Natural killer cell (primary cell): Measurements from ENCODE around the gene UBP1. TPM values are rescaled to one million over a fixed set of nuclear protein-coding genes. Genes with fewer than 3 reads are reported as not detected.

ENCODE experiments used
- ATAC-seq, 3 donors: fragments of 150-1000 bp in 2 of 3; fragments of 200-7000 bp in 1 of 3; cut with Tn5 transposase; 1 replicate in 1 of 3; 2 replicates in 2 of 3; pipeline ENCODE4 v1.10.0; 2021; ENCODE audit warnings: mild to moderate bottlenecking in 2 of 3, moderate library complexity in 2 of 3
- DNase-seq, 2 donors: peaks; one replicate each; pipeline versions ENCODE4 v3.0.0 to v3.0.0-alpha.2; 2013 to 2021; ENCODE audit warnings: mixed read lengths in 1 of 2
- H3K27ac ChIP-seq: one replicate; pipeline ENCODE4 v1.5.1; 2013; ENCODE audit warnings: mild to moderate bottlenecking, low read length
- H3K27me3 ChIP-seq: one replicate; pipeline ENCODE4 v1.6.1; 2013; ENCODE audit warnings: low read length; ENCODE audit not compliant: control insufficient read depth, insufficient read depth
- H3K36me3 ChIP-seq: one replicate; pipeline ENCODE4 v1.6.1; 2013; ENCODE audit warnings: low read length; ENCODE audit not compliant: control insufficient read depth, insufficient read depth
- H3K4me1 ChIP-seq: one replicate; pipeline ENCODE4 v1.6.1; 2013; ENCODE audit warnings: low read length; ENCODE audit not compliant: control insufficient read depth, insufficient read depth
- H3K4me3 ChIP-seq: one replicate; pipeline ENCODE4 v1.5.1; 2013; ENCODE audit warnings: low read length
- H3K9me3 ChIP-seq: one replicate; pipeline ENCODE4 v1.6.1; 2013; ENCODE audit warnings: low read length; ENCODE audit not compliant: control insufficient read depth, insufficient read depth
- H3K27ac Mint-ChIP-seq, 2 donors: one replicate each; pipeline ENCODE4 v1.8.0; 2022; ENCODE audit warnings: mild to moderate bottlenecking in 2 of 2, mixed read lengths in 2 of 2, moderate library complexity in 1 of 2
- H3K27me3 Mint-ChIP-seq, 2 donors: one replicate each; pipeline ENCODE4 v1.8.0; 2022; ENCODE audit warnings: low read depth in 2 of 2, mixed read lengths in 2 of 2
- H3K36me3 Mint-ChIP-seq: one replicate; pipeline ENCODE4 v1.8.0; 2022; ENCODE audit warnings: mixed read lengths
- H3K4me1 Mint-ChIP-seq, 2 donors: one replicate each; pipeline ENCODE4 v1.8.0; 2022; ENCODE audit warnings: mixed read lengths in 2 of 2
- H3K4me3 Mint-ChIP-seq: one replicate; pipeline ENCODE4 v1.8.0; 2022; ENCODE audit warnings: mild to moderate bottlenecking, moderate library complexity, mixed read lengths
- H3K9me3 Mint-ChIP-seq, 2 donors: one replicate each; pipeline ENCODE4 v1.8.0; 2022; ENCODE audit warnings: mixed read lengths in 2 of 2
- CTCF ChIP-seq: fragments of 200-600 bp; IDR thresholded peaks from one replicate; pipeline ENCODE4 v1.8.0; 2022; ENCODE audit warnings: antibody characterized with exemption
- WGBS: methylation state at CpG from one replicate; pipeline ENCODE4 v1.1.7; 2013; ENCODE audit warnings: missing lambda C conversion rate; ENCODE audit not compliant: insufficient coverage; 5-methylcytosine and 5-hydroxymethylcytosine counted together
- intact Hi-C: fragments of 100-400 bp; cut with micrococcal nuclease; formaldehyde crosslinking; loops from one replicate; pipeline ENCODE4 v1.14.2; 2022
- total RNA-seq, 4 donors: library from RNA; stranded (reverse); fragments of 120-200 nt in 1 of 4; gene quantifications; one replicate each; pipeline versions ENCODE4 v1.2.3 to v1.2.4, GENCODE V29; 2013 to 2022

Gene UBP1
- total RNA-seq, 3 donors from 2014 or later (not counting 1 experiment from before 2014, with no cell fraction given): 70.3 to 78.4 (median 76.7) TPM

DNA sequence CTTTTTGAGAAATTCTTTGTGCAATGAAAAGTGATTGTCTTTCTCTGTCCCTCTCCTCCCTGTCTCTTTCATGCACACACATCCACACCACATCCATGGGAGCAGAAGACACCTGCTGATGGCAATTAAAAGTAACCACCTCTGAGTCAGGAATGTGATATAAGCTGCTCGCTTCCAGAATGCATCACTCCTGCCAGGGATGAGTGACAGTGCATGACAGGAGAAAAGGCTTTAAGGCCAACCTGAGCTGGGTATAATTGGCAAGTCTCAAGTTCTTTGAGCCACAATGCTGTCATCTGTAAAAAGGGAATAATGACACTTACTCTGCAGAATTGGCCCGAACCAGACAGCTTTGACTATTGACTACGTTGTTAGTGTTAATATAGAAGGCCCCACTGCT lies 59.6 kb downstream of the UBP1 start:
- H3K36me3 Mint-ChIP-seq: no peaks in the 10 kb centered on the region
- intact Hi-C loops: no loop called here
- H3K4me3 ChIP-seq: no peak overlapping the region
- no peak overlapping the region for H3K27ac Mint-ChIP-seq
- DNase-seq (no peak), ATAC-seq (no peak)
- no peak overlapping the region for H3K27ac ChIP-seq
- no peaks in the 10 kb centered on the region for H3K27me3 Mint-ChIP-seq
- no peaks in the 10 kb centered on the region for H3K9me3 Mint-ChIP-seq
- H3K4me1 Mint-ChIP-seq: peaks cover 0 to 14% of the 10 kb centered on the region in 2 donors
- H3K9me3 ChIP-seq: no peaks in the 10 kb centered on the region
- no peak for TF ChIP-seq CTCF
- H3K4me1 ChIP-seq: no peaks in the 10 kb centered on the region
- no peaks in the 10 kb centered on the region for H3K27me3 ChIP-seq
- 92% methylated on average over 3 of the region's 3 CpGs for WGBS
- H3K4me3 Mint-ChIP-seq: no peak overlapping the region
- peaks cover 2% of the 10 kb centered on the region for H3K36me3 ChIP-seq

DNA sequence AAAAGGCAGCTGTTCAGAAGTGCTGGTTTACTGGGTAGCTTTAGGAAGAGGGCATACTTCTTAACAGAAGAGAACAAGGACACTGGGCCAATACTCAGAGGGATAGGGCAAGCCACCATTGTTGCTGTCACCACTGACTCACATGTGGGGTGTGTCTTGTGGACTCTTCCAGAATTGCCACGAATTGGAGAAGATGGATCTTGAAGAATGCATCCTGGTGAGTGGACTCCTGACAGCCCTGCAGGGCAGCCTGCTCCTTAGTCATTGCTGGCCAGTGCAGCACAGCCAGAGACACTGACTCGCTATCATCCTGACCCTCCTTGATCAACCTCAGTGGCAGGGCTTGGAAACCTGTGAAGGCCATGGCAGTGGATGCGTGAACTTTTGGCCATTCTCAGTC lies 62.3 kb downstream of the UBP1 start:
- 93% methylated on average over 3 of the region's 3 CpGs for WGBS
- DNase-seq (no peak), ATAC-seq (no peak)
- Histone ChIP-seq H3K27me3 (no peaks in the 10 kb centered on the region), H3K9me3 (no peaks in the 10 kb centered on the region), H3K36me3 (no peaks in the 10 kb centered on the region), H3K27ac (no peak overlapping the region), H3K4me3 (no peak overlapping the region), H3K4me1 (no peaks in the 10 kb centered on the region)
- H3K27ac Mint-ChIP-seq: no peak overlapping the region
- H3K4me1 Mint-ChIP-seq: peaks cover 2 to 8% of the 10 kb centered on the region in 2 donors
- H3K36me3 Mint-ChIP-seq: no peaks in the 10 kb centered on the region
- H3K4me3 Mint-ChIP-seq: no peak overlapping the region
- intact Hi-C loops: no loop called here
- H3K9me3 Mint-ChIP-seq: no peaks in the 10 kb centered on the region
- no peaks in the 10 kb centered on the region for H3K27me3 Mint-ChIP-seq
- no peak for TF ChIP-seq CTCF

- TF ChIP-seq CTCF: no peak
- ATAC-seq (no peak), DNase-seq (no peak)
- Mint-ChIP-seq H3K27me3 (no peaks in the 10 kb centered on the region), H3K4me3 (no peak overlapping the region), H3K9me3 (no peaks in the 10 kb centered on the region), H3K27ac (no peak overlapping the region), H3K36me3 (no peaks in the 10 kb centered on the region), H3K4me1 (peaks cover 7 to 8% of the 10 kb centered on the region in 2 donors)
- 94% methylated on average over 3 of the region's 3 CpGs for WGBS
- H3K4me1 ChIP-seq: peaks cover 3% of the 10 kb centered on the region
- H3K27ac ChIP-seq: no peak overlapping the region
- intact Hi-C loops: no loop called here
- H3K27me3 ChIP-seq: no peaks in the 10 kb centered on the region
- no peaks in the 10 kb centered on the region for H3K9me3 ChIP-seq
- no peaks in the 10 kb centered on the region for H3K36me3 ChIP-seq
- H3K4me3 ChIP-seq: no peak overlapping the region
Observed at GRCh38 chr3:33377489-33377888, 62.7 kb downstream of the UBP1 start.

GRCh38 chr3:33373082-33373437 lies 67.1 kb downstream of the UBP1 start:
- Histone ChIP-seq H3K4me3 (no peak overlapping the region), H3K27me3 (peaks cover 3% of the 10 kb centered on the region), H3K27ac (no peak overlapping the region), H3K4me1 (peaks cover 3% of the 10 kb centered on the region), H3K9me3 (no peaks in the 10 kb centered on the region), H3K36me3 (no peaks in the 10 kb centered on the region)
- peak; percentile 28 for TF ChIP-seq CTCF
- Mint-ChIP-seq H3K4me3 (no peak overlapping the region), H3K27ac (no peak overlapping the region), H3K4me1 (peaks cover 9 to 11% of the 10 kb centered on the region in 2 donors), H3K9me3 (no peaks in the 10 kb centered on the region), H3K36me3 (no peaks in the 10 kb centered on the region), H3K27me3 (peaks cover 4 to 16% of the 10 kb centered on the region in 2 donors)
- DNase-seq (no peak), ATAC-seq (no peak)
- 51% methylated on average over 6 of the region's 6 CpGs for WGBS
- intact Hi-C loops: loop anchor here (1.0 to 2.0 kb wide), 2 partner anchors 242 to 426 kb away; no protein-coding TSS in a partner anchor
